ENCODE data around the gene C16orf89. TPM values are rescaled to one million over a fixed set of nuclear protein-coding genes. Genes with fewer than 3 reads are reported as not detected.

The C16orf89 gene
- total RNA-seq, 1 experiment from 2014 or later, result 0.49 TPM

DNA sequence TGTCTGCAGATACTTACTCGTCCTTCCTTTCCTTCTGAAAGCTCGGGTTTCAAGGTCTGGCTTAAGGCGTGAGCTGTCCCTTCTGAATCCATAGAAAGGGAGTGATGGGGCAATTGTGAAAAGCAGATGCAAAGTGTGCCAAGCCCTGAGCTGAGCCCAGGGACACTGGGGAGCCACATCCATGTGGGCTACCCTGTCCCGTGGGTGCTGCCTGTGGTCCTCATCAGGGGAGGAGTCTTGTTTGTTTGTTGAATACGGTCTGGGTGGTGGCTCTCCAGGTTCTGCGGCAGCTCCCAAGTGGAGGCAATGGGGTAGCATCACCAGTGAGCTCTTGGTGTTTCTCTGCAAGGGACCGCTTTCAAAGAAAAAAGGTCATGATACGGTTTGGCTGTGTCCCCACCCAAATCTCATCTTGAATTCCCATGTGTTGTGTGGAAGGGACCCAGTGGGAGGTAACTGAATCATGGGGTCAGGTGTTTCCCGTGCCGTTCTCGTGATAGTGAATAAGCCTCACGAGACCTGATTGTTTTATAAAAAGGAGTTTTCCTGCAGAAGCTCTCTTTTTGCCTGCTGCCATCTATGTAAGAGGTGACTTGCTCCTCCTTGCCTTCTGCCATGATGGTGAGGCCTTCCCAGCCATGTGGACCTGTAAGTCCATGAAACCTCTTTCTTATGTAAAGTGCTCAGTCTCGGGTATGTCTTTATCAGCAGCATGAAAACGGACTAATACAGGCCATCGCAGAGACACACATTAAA lies 4.9 kb upstream of the C16orf89 start:
- H3K9me3 ChIP-seq (ENCODE audit: control insufficient read depth in 1 of 2, insufficient read depth in 1 of 2, low read depth in 1 of 2, low read length in 2 of 2), result no peaks in the 10 kb centered on the region
- ATAC-seq (no peak), DNase-seq (ENCODE audit: low read depth, low spot score) (no peak)
- H3K9ac ChIP-seq (ENCODE audit: low read length), result no peak overlapping the region
- BruUV-seq (replicated peaks), result no TSS peak
- peak overlapping the region; percentile 75 for H2AFZ ChIP-seq (ENCODE audit: low read depth, low read length, poor library complexity, severe bottlenecking)
- ChIA-PET CTCF (no interaction called here), RAD21 (ENCODE audit: low non-redundant PET in 1 of 2, low total read pairs in 2 of 2, uncharacterized antibody in 2 of 2, unreplicated experiment in 2 of 2) (no interaction called here), POLR2A (no interaction called here)
- peak overlapping the region; percentile 92; the same call in 1 of the 2 replicates for H3K4me2 ChIP-seq (ENCODE audit: low read length)
- H3K27me3 ChIP-seq (ENCODE audit: insufficient read depth, low read length), result 0 out of 2 replicates have a peak, but pooled peaks cover 4% of the 10 kb centered on the region
- no peaks in the 10 kb centered on the region for H4K20me1 ChIP-seq (ENCODE audit: insufficient read depth)
- H3K79me2 ChIP-seq (ENCODE audit: insufficient read depth, low read length), result peaks cover 33% of the 10 kb centered on the region
- peaks cover 0 to 5% of the 10 kb centered on the region in 2 experiments; a peak in 1 of 4 replicates for H3K36me3 ChIP-seq (ENCODE audit: control insufficient read depth in 1 of 2, insufficient read depth in 2 of 2, low read length in 2 of 2)
- H3K27ac ChIP-seq (ENCODE audit: low read depth, low read length), result no peak overlapping the region
- H3K4me1 ChIP-seq (ENCODE audit: control insufficient read depth in 1 of 2, insufficient read depth in 2 of 2, low read length in 2 of 2), result peaks cover 4 to 16% of the 10 kb centered on the region in 2 experiments; a peak in 3 of 4 replicates
- TF ChIP-seq, protein P1, sequence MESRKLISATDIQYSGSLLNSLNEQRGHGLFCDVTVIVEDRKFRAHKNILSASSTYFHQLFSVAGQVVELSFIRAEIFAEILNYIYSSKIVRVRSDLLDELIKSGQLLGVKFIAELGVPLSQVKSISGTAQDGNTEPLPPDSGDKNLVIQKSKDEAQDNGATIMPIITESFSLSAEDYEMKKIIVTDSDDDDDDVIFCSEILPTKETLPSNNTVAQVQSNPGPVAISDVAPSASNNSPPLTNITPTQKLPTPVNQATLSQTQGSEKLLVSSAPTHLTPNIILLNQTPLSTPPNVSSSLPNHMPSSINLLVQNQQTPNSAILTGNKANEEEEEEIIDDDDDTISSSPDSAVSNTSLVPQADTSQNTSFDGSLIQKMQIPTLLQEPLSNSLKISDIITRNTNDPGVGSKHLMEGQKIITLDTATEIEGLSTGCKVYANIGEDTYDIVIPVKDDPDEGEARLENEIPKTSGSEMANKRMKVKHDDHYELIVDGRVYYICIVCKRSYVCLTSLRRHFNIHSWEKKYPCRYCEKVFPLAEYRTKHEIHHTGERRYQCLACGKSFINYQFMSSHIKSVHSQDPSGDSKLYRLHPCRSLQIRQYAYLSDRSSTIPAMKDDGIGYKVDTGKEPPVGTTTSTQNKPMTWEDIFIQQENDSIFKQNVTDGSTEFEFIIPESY (IDR thresholded peaks at IDR 0.05; ENCODE audit: extremely low read depth, insufficient replicate concordance, low read length), result no peak
- TF ChIP-seq, protein P2, sequence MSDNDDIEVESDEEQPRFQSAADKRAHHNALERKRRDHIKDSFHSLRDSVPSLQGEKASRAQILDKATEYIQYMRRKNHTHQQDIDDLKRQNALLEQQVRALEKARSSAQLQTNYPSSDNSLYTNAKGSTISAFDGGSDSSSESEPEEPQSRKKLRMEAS (IDR thresholded peaks at IDR 0.05), result no peak
- TF ChIP-seq ELF1 (IDR thresholded peaks at IDR 0.05; ENCODE audit: borderline replicate concordance, low read depth) (no peak), CBX3 (IDR thresholded peaks at IDR 0.05; ENCODE audit: low read depth) (no peak), SP1 (IDR thresholded peaks at IDR 0.05; ENCODE audit: low read depth) (no peak), POLR2A (IDR thresholded peaks at IDR 0.05; ENCODE audit: borderline replicate concordance, extremely low read depth, insufficient read depth, insufficient read length) (no peak), POLR2AphosphoS5 (IDR thresholded peaks at IDR 0.05; ENCODE audit: low read depth, low read length) (no peak), YY1 (IDR thresholded peaks at IDR 0.05; ENCODE audit: extremely low read depth, insufficient replicate concordance, low read depth, low read length) (no peak), SIN3A (IDR thresholded peaks at IDR 0.05; ENCODE audit: low read depth) (no peak), SRF (IDR thresholded peaks at IDR 0.05; ENCODE audit: low read depth) (no peak), RAD21 (IDR thresholded peaks at IDR 0.05; ENCODE audit: low read depth) (no peak), ZNF274 (IDR thresholded peaks at IDR 0.05; ENCODE audit: low read depth, low read length) (no peak)
- TF ChIP-seq, protein P3, sequence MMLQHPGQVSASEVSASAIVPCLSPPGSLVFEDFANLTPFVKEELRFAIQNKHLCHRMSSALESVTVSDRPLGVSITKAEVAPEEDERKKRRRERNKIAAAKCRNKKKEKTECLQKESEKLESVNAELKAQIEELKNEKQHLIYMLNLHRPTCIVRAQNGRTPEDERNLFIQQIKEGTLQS (IDR thresholded peaks at IDR 0.05), result no peak
- no peaks in the 10 kb centered on the region for H3K9me2 ChIP-seq (ENCODE audit: insufficient read depth)
- intact Hi-C loops (cut with micrococcal nuclease), result no loop called here
- no peak overlapping the region for H3K4me3 ChIP-seq (replicated peaks in 1 of 2; ENCODE audit: low read depth in 1 of 2, low read length in 2 of 2)
